Trophoblast cell (in vitro differentiated cells and primary cell): Measurements from ENCODE around the gene PLRG1.

Experiments
- DNase-seq, 2 donors: peaks; one replicate each; pipeline ENCODE4 v3.0.0-alpha.2; 2016
- H2AFZ ChIP-seq: 2 replicates; pipeline ENCODE4 v1.6.1; 2013; ENCODE audit warnings: low read length, moderate library complexity, mild to moderate bottlenecking; ENCODE audit not compliant: insufficient read depth, poor library complexity
- H2AK5ac ChIP-seq: 2 replicates; pipeline ENCODE4 v1.6.1; 2013; ENCODE audit warnings: mild to moderate bottlenecking, low read length
- H2BK120ac ChIP-seq: 2 replicates; pipeline ENCODE4 v1.6.1; 2013; ENCODE audit warnings: low read length, mild to moderate bottlenecking, moderate library complexity; ENCODE audit not compliant: insufficient read depth, poor library complexity
- H2BK12ac ChIP-seq: 2 replicates; pipeline ENCODE4 v1.6.1; 2013; ENCODE audit warnings: mild to moderate bottlenecking, low read length, moderate library complexity
- H2BK5ac ChIP-seq: 2 replicates; pipeline ENCODE4 v1.6.1; 2013; ENCODE audit warnings: low read length, low read depth, moderate library complexity, mild to moderate bottlenecking; ENCODE audit not compliant: poor library complexity
- H3K14ac ChIP-seq: 2 replicates; pipeline ENCODE4 v1.6.1; 2013; ENCODE audit warnings: mild to moderate bottlenecking, low read length
- H3K18ac ChIP-seq: 2 replicates; pipeline ENCODE4 v1.6.1; 2013; ENCODE audit warnings: mild to moderate bottlenecking, low read length
- H3K23ac ChIP-seq: 2 replicates; pipeline ENCODE4 v1.6.1; 2013; ENCODE audit warnings: low read length
- H3K27ac ChIP-seq: 2 replicates; pipeline ENCODE4 v1.5.1; 2013; ENCODE audit warnings: low read depth, mild to moderate bottlenecking, inconsistent platforms, low read length, moderate library complexity
- H3K27me3 ChIP-seq: 2 replicates; pipeline ENCODE4 v1.6.1; 2013; ENCODE audit warnings: inconsistent platforms, mild to moderate bottlenecking, low read length, moderate library complexity; ENCODE audit not compliant: insufficient read depth
- H3K36me3 ChIP-seq, 2 experiments: 1 replicate in 1 of 2; 2 replicates in 1 of 2; pipeline ENCODE4 v1.6.1; 2013; ENCODE audit warnings: low read length in 2 of 2, mild to moderate bottlenecking in 2 of 2, moderate library complexity in 1 of 2; ENCODE audit not compliant: insufficient read depth in 2 of 2, control insufficient read depth in 1 of 2
- H3K4ac ChIP-seq: 2 replicates; pipeline ENCODE4 v1.6.1; 2013; ENCODE audit warnings: low read depth, mild to moderate bottlenecking, low read length, moderate library complexity
- H3K4me1 ChIP-seq, 2 experiments: 1 replicate in 1 of 2; 2 replicates in 1 of 2; pipeline ENCODE4 v1.6.1; 2013; ENCODE audit warnings: low read length in 2 of 2, mild to moderate bottlenecking in 2 of 2, moderate library complexity in 1 of 2; ENCODE audit not compliant: insufficient read depth in 2 of 2, control insufficient read depth in 1 of 2
- H3K4me2 ChIP-seq: 2 replicates; pipeline ENCODE4 v1.6.1; 2013; ENCODE audit warnings: inconsistent platforms, mild to moderate bottlenecking, low read length, moderate library complexity
- H3K4me3 ChIP-seq: 2 replicates; pipeline ENCODE4 v1.5.1; 2013; ENCODE audit warnings: mild to moderate bottlenecking, low read depth, low read length, inconsistent platforms
- H3K79me1 ChIP-seq: one replicate; pipeline ENCODE4 v1.6.1; 2013; ENCODE audit warnings: low read length
- H3K79me2 ChIP-seq: 2 replicates; pipeline ENCODE4 v1.6.1; 2013; ENCODE audit warnings: low read length, mild to moderate bottlenecking; ENCODE audit not compliant: control insufficient read depth, insufficient read depth, poor library complexity
- H3K9ac ChIP-seq: 2 replicates; pipeline ENCODE4 v1.6.1; 2013; ENCODE audit warnings: mild to moderate bottlenecking, low read length
- H3K9me3 ChIP-seq: 2 replicates; pipeline ENCODE4 v1.6.1; 2013; ENCODE audit warnings: low read depth, mild to moderate bottlenecking, control low read depth, inconsistent platforms, low read length; ENCODE audit not compliant: insufficient read depth
- H4K12ac ChIP-seq: 2 replicates; pipeline ENCODE4 v1.6.1; 2013; ENCODE audit warnings: low read depth, mild to moderate bottlenecking, low read length, moderate library complexity
- H4K8ac ChIP-seq: 2 replicates; pipeline ENCODE4 v1.6.1; 2013; ENCODE audit warnings: low read depth, mild to moderate bottlenecking, low read length, moderate library complexity
- H4K91ac ChIP-seq: one replicate; pipeline ENCODE4 v1.6.1; 2013; ENCODE audit warnings: low read depth, mild to moderate bottlenecking, low read length, moderate library complexity
- WGBS: extraction: QIAGEN DNeasy Blood & Tissue Kit; methylation state at CpG from one replicate; pipeline ENCODE4 v1.1.7; 2013; ENCODE audit warnings: missing lambda C conversion rate; ENCODE audit not compliant: insufficient read length, insufficient coverage; ENCODE audit errors: extremely low coverage; 5-methylcytosine and 5-hydroxymethylcytosine counted together

Gene PLRG1

GRCh38 chr4:154589296-154590197 lies 39.3 kb upstream of the PLRG1 start:
- Histone ChIP-seq H2BK120ac (no peak overlapping the region), H2BK12ac (no peak overlapping the region), H3K18ac (no peak overlapping the region), H3K14ac (no peak overlapping the region), H3K4me2 (no peak overlapping the region), H3K23ac (no peak overlapping the region), H4K8ac (no peak overlapping the region), H3K9me3 (no peaks in the 10 kb centered on the region), H3K36me3 (no peaks in the 10 kb centered on the region), H2BK5ac (no peak overlapping the region), H3K9ac (no peak overlapping the region), H4K91ac (no peak overlapping the region), H3K4me1 (no peaks in the 10 kb centered on the region), H3K4ac (no peak overlapping the region), H3K27me3 (no peaks in the 10 kb centered on the region), H3K79me2 (no peaks in the 10 kb centered on the region), H2AFZ (no peak overlapping the region), H3K79me1 (no peaks in the 10 kb centered on the region), H4K12ac (no peak overlapping the region), H3K27ac (no peak overlapping the region), H2AK5ac (no peak overlapping the region), H3K4me3 (no peak overlapping the region)
- WGBS = no CpG with 5 or more reads among the region's 7 CpGs
- DNase-seq = no peak

DNA sequence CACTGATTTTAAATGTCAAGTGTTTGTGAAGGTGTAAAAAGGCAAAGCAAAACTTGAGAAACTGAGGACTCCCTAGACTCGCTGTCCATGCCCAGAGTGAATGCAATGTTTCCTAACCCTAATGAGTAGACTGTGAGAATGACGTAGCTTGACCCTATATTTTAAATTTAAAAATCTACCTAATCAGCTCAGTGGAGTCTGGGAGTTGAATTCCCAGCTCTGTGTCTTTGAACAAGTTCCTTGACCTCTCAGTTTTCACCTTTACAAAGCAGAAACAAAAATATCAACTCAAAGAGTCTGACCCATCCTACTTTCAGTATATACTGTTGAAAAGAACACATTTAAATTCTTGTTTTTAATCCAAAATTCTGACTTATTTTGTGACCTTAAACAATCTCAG lies 38.0 kb upstream of the PLRG1 start:
- H3K27ac ChIP-seq = no peak overlapping the region

GRCh38 chr4:154586296-154587033 lies 36.3 kb upstream of the PLRG1 start:
- Histone ChIP-seq H3K4me2 (no peak overlapping the region), H3K79me1 (no peaks in the 10 kb centered on the region), H4K8ac (no peak overlapping the region), H2AFZ (no peak overlapping the region), H4K12ac (no peak overlapping the region), H2BK12ac (no peak overlapping the region), H3K9me3 (no peaks in the 10 kb centered on the region), H2BK5ac (no peak overlapping the region), H3K4me1 (no peaks in the 10 kb centered on the region), H3K27me3 (no peaks in the 10 kb centered on the region), H3K18ac (no peak overlapping the region), H3K14ac (no peak overlapping the region), H2BK120ac (no peak overlapping the region), H4K91ac (no peak overlapping the region), H3K27ac (no peak overlapping the region), H3K4me3 (no peak overlapping the region), H3K9ac (no peak overlapping the region), H2AK5ac (no peak overlapping the region), H3K36me3 (no peaks in the 10 kb centered on the region), H3K4ac (no peak overlapping the region), H3K23ac (no peak overlapping the region), H3K79me2 (no peaks in the 10 kb centered on the region)
- WGBS = no CpG with 5 or more reads among the region's 13 CpGs
- no peak for DNase-seq

More for the DNA sequence above, 38.0 kb upstream of the PLRG1 start:
- no peak overlapping the region for H3K18ac ChIP-seq
- H3K4ac ChIP-seq = no peak overlapping the region
- H3K4me3 ChIP-seq = no peak overlapping the region
- no peak overlapping the region for H3K23ac ChIP-seq
- no peaks in the 10 kb centered on the region for H3K27me3 ChIP-seq
- no peak overlapping the region for H2BK5ac ChIP-seq
- no CpG with 5 or more reads among the region's 2 CpGs for WGBS
- no peak overlapping the region for H2AK5ac ChIP-seq
- H2BK12ac ChIP-seq = no peak overlapping the region
- no peak overlapping the region for H4K12ac ChIP-seq
- no peaks in the 10 kb centered on the region for H3K36me3 ChIP-seq
- no peaks in the 10 kb centered on the region for H3K79me2 ChIP-seq
- no peak overlapping the region for H3K9ac ChIP-seq
- H3K79me1 ChIP-seq = no peaks in the 10 kb centered on the region
- H3K9me3 ChIP-seq = no peaks in the 10 kb centered on the region
- H2AFZ ChIP-seq = no peak overlapping the region
- H4K8ac ChIP-seq = no peak overlapping the region
- H3K4me1 ChIP-seq = no peaks in the 10 kb centered on the region
- H3K4me2 ChIP-seq = no peak overlapping the region
- no peak overlapping the region for H2BK120ac ChIP-seq
- no peak overlapping the region for H4K91ac ChIP-seq
- no peak overlapping the region for H3K14ac ChIP-seq
- no peak for DNase-seq

DNA sequence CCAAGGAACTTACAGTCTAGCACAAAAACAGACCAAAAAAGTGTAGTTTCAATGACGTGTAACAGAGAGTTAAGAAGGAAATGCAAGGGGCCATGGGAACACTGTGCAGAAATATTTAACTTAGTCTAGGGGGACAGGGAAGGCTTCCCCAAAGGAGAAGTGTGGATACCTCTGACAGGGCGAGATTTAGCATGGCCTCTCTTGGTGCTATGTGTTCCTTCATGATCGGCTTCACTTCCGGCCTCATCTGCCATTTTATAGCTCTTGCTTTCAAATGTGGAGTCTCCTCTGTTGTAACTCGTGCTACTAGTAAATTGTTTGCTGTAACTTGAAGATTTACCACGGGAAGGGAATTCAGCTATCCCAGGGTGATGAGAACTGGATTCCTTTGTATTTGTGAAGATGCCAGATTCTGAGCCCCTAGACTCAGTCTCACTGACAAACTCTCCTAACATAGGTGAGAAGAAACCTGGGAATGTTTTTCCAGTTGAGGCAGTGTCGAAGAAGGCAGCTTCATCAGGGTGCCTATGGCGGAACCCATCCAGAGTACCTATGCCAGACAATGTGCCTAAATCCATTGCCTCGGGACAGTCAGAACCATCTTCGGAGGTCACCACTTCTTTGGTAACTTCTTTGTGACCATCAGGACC lies 35.3 kb upstream of the PLRG1 start:
- Histone ChIP-seq H3K79me1 (no peaks in the 10 kb centered on the region), H3K18ac (no peak overlapping the region), H3K9ac (no peak overlapping the region), H3K27ac (no peak overlapping the region), H3K79me2 (no peaks in the 10 kb centered on the region), H3K36me3 (no peaks in the 10 kb centered on the region), H3K4me2 (no peak overlapping the region), H4K8ac (no peak overlapping the region), H2BK12ac (no peak overlapping the region), H2BK5ac (no peak overlapping the region), H3K4me3 (no peak overlapping the region), H3K9me3 (no peaks in the 10 kb centered on the region), H3K4me1 (no peaks in the 10 kb centered on the region), H2BK120ac (no peak overlapping the region), H3K27me3 (no peaks in the 10 kb centered on the region), H3K4ac (no peak overlapping the region), H4K12ac (no peak overlapping the region), H3K14ac (no peak overlapping the region), H2AFZ (no peak overlapping the region), H2AK5ac (no peak overlapping the region), H4K91ac (no peak overlapping the region), H3K23ac (no peak overlapping the region)
- no peak for DNase-seq
- no CpG with 5 or more reads among the region's 10 CpGs for WGBS
